Tibial nerve (tissue), 4 donors: ENCODE results near the gene DUSP21. TPM values are rescaled to one million over a fixed set of nuclear protein-coding genes. Genes with fewer than 3 reads are reported as not detected.

Experiments used
- total RNA-seq, 4 donors: library from RNA; depleted of rRNA; stranded (reverse); fragments of >200 nt; gene quantifications; one replicate each; pipeline ENCODE4 v1.1.0, GENCODE V29; 2016

DUSP21 gene
- total RNA-seq, 4 donors from 2014 or later: not detected

Other genes starting within 250 kb of the DUSP21 start
- gene KDM6A, start 29.2 kb downstream of the DUSP21 start, total RNA-seq: 10 to 100 TPM; 25.9 to 51.0 (median 34.9) TPM